Upper lobe of left lung (tissue), 4 donors: ENCODE results near the gene MX1.

Experiments used
- CTCF ChIP-seq, 6 experiments: fragments of 450-650 bp in 4 of 6; fragments of 200-600 bp in 2 of 6; sonication (generic) in 2 of 6; IDR thresholded peaks; one replicate each; pipeline ENCODE4 v1.5.1; 2016 to 2019; ENCODE audit warnings: antibody characterized with exemption in 6 of 6
- POLR2AphosphoS5 ChIP-seq, 2 donors: sonication (generic); formaldehyde crosslinking; IDR thresholded peaks; one replicate each; pipeline ENCODE4 v1.5.1; 2017; ENCODE audit warnings: antibody characterized with exemption in 2 of 2

GRCh38 chr21:41494242-41494641 lies 68.2 kb downstream of the MX1 start:
- no peak for TF ChIP-seq CTCF (IDR thresholded peaks at IDR 0.05)
- TF ChIP-seq POLR2AphosphoS5 (IDR thresholded peaks at IDR 0.05) = no peak
